CD8-positive, alpha-beta memory T cell (primary cell): Measurements from ENCODE around the gene FBXW4. TPM values are rescaled to one million over a fixed set of nuclear protein-coding genes. Genes with fewer than 3 reads are reported as not detected.

Experiments used
- CTCF ChIA-PET: fragments of 350-600 bp; sonication (Branson Sonifier 250); formaldehyde crosslinking; loops from one replicate; lab custom pipeline; 2021; ENCODE audit warnings: antibody characterized with exemption; lab: Charles Lee
- POLR2A ChIA-PET: fragments of 350-600 bp; sonication (Branson Sonifier 250); formaldehyde crosslinking; loops from one replicate; lab custom pipeline; 2021; ENCODE audit warnings: antibody characterized with exemption; lab: Charles Lee
- DNase-seq, 5 donors: peaks; one replicate each; pipeline versions ENCODE4 v3.0.0 to v3.0.0-alpha.2; 2020 to 2022; ENCODE audit warnings: mixed read lengths in 1 of 5
- H3K27ac ChIP-seq: one replicate; pipeline ENCODE4 v1.7.0; 2013; ENCODE audit warnings: low read depth, mild to moderate bottlenecking, low read length, moderate library complexity
- H3K27me3 ChIP-seq: 2 replicates; pipeline ENCODE4 v1.7.0; 2013; ENCODE audit warnings: low read length, mild to moderate bottlenecking; ENCODE audit not compliant: insufficient read depth, poor library complexity, severe bottlenecking
- H3K36me3 ChIP-seq: 2 replicates; pipeline ENCODE4 v1.7.0; 2013; ENCODE audit warnings: mild to moderate bottlenecking, low read length, moderate library complexity; ENCODE audit not compliant: insufficient read depth
- H3K4me1 ChIP-seq: 2 replicates; pipeline ENCODE4 v1.7.0; 2013; ENCODE audit warnings: mild to moderate bottlenecking, low read length, moderate library complexity; ENCODE audit not compliant: insufficient read depth
- H3K4me3 ChIP-seq: 2 replicates; pipeline ENCODE4 v1.7.0; 2013; ENCODE audit warnings: mild to moderate bottlenecking, low read length
- H3K9me3 ChIP-seq: 2 replicates; pipeline ENCODE4 v1.7.0; 2013; ENCODE audit warnings: mild to moderate bottlenecking, low read length
- H3K27ac Mint-ChIP-seq, 8 donors: one replicate each; pipeline ENCODE4 v1.8.0; 2020 to 2021; ENCODE audit warnings: mixed read lengths in 8 of 8, mild to moderate bottlenecking in 6 of 8, inconsistent platforms in 3 of 8, moderate library complexity in 3 of 8
- H3K27me3 Mint-ChIP-seq, 2 donors: one replicate each; pipeline ENCODE4 v1.8.0; 2020 to 2021; ENCODE audit warnings: mixed read lengths in 2 of 2, mild to moderate bottlenecking in 1 of 2, moderate library complexity in 1 of 2
- H3K36me3 Mint-ChIP-seq, 3 donors: one replicate each; pipeline ENCODE4 v1.8.0; 2020 to 2021; ENCODE audit warnings: mixed read lengths in 3 of 3, inconsistent platforms in 1 of 3, mild to moderate bottlenecking in 1 of 3
- H3K4me1 Mint-ChIP-seq, 3 donors: one replicate each; pipeline ENCODE4 v1.8.0; 2020 to 2021; ENCODE audit warnings: mixed read lengths in 3 of 3, inconsistent platforms in 1 of 3, mild to moderate bottlenecking in 1 of 3
- H3K4me3 Mint-ChIP-seq, 7 donors: one replicate each; pipeline ENCODE4 v1.8.0; 2020 to 2021; ENCODE audit warnings: mixed read lengths in 7 of 7, mild to moderate bottlenecking in 6 of 7, moderate library complexity in 4 of 7, inconsistent platforms in 2 of 7
- H3K9me3 Mint-ChIP-seq, 5 donors: one replicate each; pipeline ENCODE4 v1.8.0; 2020 to 2022; ENCODE audit warnings: mixed read lengths in 5 of 5, mild to moderate bottlenecking in 3 of 5, moderate library complexity in 2 of 5, inconsistent platforms in 1 of 5
- polyA plus RNA-seq: library from polyadenylated mRNA; unstranded; fragments of 300-500 nt; fragmentation: Illumina TruSeq; gene quantifications from one replicate; pipeline ENCODE4 v1.2.3, GENCODE V29; 2021
- total RNA-seq, 2 experiments: library from RNA; stranded (reverse); gene quantifications; one replicate each; pipeline ENCODE4 v1.2.3, GENCODE V29; 2021

Gene FBXW4
- total and polyA plus RNA-seq, 3 experiments from 2014 or later = 13.1 to 54.4 (median 44.2) TPM

DNA sequence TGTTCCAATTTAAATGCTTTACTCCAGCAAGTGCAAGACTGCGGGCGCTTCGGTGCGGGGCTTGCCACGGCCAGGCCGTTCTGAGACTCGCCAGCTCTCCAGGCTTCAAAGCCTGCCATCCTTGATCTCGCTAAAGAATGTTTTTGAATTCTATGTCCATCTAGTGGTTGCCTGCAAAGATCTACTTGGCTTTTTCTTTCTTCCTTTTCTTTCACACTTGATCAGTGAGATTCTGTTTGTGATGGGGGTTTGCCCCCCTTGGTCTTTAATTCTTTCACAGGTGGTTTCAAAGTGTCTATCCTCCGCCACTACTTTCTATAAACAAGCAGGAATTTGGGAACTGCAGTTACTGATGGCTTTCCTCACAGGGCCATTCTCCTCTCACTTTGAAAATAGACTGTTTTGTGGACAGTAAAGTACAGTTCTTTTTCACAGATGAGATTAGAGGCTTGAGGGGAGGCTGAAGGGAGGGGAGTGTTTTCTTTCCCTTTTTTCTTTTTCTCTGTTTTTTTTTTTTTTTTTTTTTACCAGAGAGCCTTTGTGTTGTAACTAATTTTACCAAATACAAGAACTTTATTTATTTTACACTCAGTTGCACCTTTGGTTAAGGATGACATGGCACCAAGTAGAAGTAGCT, 15.2 kb upstream of the FBXW4 start:
- no peaks in the 10 kb centered on the region for H3K9me3 ChIP-seq
- H3K4me3 ChIP-seq = no peak overlapping the region
- ChIA-PET CTCF (interaction anchor here (1.0 kb wide), 1 partner anchor 32 kb away, joined by 3 read pairs; no protein-coding TSS in a partner anchor), POLR2A (no interaction called here)
- H3K27ac ChIP-seq = no peak overlapping the region
- Mint-ChIP-seq H3K9me3 (no peaks in the 10 kb centered on the region), H3K36me3 (peaks cover 0 to 2% (median 0%) of the 10 kb centered on the region in 3 donors), H3K4me1 (peaks cover 0 to 10% (median 6%) of the 10 kb centered on the region in 3 donors), H3K27me3 (peaks cover 6 to 57% of the 10 kb centered on the region in 2 donors), H3K27ac (no peak overlapping the region), H3K4me3 (no peak overlapping the region)
- no peaks in the 10 kb centered on the region for H3K36me3 ChIP-seq
- H3K27me3 ChIP-seq = no peaks in the 10 kb centered on the region
- DNase-seq = no peak
- H3K4me1 ChIP-seq = no peaks in the 10 kb centered on the region

DNA sequence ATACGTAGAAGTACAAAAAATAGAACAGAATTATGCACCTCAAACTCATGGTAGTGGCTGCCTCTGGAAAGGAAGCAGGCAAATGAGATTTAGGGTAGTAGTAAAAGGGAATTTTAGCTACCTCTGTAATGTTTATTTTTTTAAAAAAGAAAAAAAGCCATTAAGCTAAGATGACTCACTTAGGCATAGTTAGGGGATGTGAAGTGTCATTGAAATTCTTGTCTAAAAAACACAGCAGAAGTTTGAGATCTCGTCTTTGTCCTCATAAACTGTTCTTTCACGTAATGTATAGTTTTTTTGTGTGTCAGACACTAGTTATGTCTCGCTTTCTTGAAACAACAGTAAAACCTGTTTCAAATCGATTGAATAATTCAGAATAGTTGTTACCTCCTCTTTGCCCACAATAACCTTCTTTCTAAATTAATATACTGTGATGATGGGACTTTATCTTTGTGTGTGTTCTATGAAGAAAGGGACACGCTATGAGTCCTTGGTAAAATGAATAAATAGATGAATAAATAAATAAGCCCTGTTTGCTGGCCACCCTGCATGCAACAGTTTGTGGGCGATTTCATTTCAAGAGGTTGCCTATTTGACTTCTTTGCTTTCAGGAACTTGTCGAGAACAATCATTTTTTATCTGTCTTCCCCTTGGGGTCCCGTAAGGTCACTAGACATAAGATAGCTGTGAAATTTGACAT, 14.5 kb upstream of the FBXW4 start:
- no peak for DNase-seq
- H3K27me3 ChIP-seq = no peaks in the 10 kb centered on the region
- no peak overlapping the region for H3K27ac Mint-ChIP-seq
- H3K27ac ChIP-seq = no peak overlapping the region
- ChIA-PET CTCF (no interaction called here), POLR2A (no interaction called here)
- peaks cover 0 to 3% (median 0%) of the 10 kb centered on the region in 3 donors for H3K36me3 Mint-ChIP-seq
- peaks cover 0 to 10% (median 6%) of the 10 kb centered on the region in 3 donors for H3K4me1 Mint-ChIP-seq
- no peak overlapping the region for H3K4me3 ChIP-seq
- no peaks in the 10 kb centered on the region for H3K36me3 ChIP-seq
- H3K9me3 ChIP-seq = no peaks in the 10 kb centered on the region
- peaks cover 6 to 60% of the 10 kb centered on the region in 2 donors for H3K27me3 Mint-ChIP-seq
- H3K4me3 Mint-ChIP-seq = no peak overlapping the region
- no peaks in the 10 kb centered on the region for H3K9me3 Mint-ChIP-seq
- no peaks in the 10 kb centered on the region for H3K4me1 ChIP-seq

DNA sequence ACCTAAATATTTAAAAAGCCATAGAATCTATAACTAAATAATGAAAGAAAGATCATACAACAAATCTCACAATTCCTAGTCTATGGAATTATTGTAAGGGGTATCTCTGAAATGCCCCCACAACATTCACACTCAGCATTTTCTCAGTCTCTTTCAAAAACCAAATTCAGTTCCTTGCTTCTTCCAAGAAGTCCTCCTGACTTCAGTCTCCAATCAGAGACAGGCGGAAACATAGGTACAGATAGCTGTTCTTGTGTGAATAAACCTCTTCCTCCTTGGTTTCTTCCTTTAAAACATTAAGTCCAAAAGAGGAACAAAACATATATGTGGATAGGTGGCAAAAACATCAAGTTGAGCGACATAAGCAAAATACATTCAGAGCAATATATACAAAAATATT, 13.9 kb upstream of the FBXW4 start:
- no peaks in the 10 kb centered on the region for H3K9me3 ChIP-seq
- H3K36me3 Mint-ChIP-seq = peaks cover 0 to 5% (median 0%) of the 10 kb centered on the region in 3 donors
- ChIA-PET CTCF (no interaction called here), POLR2A (no interaction called here)
- H3K4me3 Mint-ChIP-seq = no peak overlapping the region
- no peaks in the 10 kb centered on the region for H3K9me3 Mint-ChIP-seq
- no peak for DNase-seq
- H3K4me1 Mint-ChIP-seq = peaks cover 0 to 10% (median 6%) of the 10 kb centered on the region in 3 donors
- H3K27me3 ChIP-seq = no peaks in the 10 kb centered on the region
- peaks cover 6 to 62% of the 10 kb centered on the region in 2 donors for H3K27me3 Mint-ChIP-seq
- no peaks in the 10 kb centered on the region for H3K4me1 ChIP-seq
- no peaks in the 10 kb centered on the region for H3K36me3 ChIP-seq
- H3K27ac Mint-ChIP-seq = no peak overlapping the region
- no peak overlapping the region for H3K4me3 ChIP-seq
- H3K27ac ChIP-seq = no peak overlapping the region

DNA sequence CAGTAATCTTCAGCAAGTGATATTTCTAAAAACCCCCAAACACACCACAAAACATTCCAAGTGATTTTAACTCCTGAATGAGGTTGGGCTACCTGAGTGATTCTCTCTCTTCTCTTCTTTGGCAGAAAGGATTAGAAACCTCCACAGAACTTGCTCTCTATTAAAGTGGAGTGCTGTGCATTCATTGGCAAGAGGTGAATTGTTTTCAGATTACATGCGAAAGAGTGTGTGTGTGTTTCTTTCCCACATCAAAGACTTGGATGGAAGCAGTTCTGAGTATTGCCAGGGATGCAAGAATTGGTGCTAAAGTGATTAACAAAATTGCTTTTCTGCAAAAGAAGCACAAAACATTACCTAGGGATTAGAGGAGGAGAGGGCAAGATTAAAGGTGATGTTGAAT, 13.1 kb upstream of the FBXW4 start:
- Mint-ChIP-seq H3K4me3 (no peak overlapping the region), H3K9me3 (no peaks in the 10 kb centered on the region), H3K27ac (no peak overlapping the region), H3K4me1 (peaks cover 0 to 10% (median 6%) of the 10 kb centered on the region in 3 donors), H3K27me3 (peaks cover 6 to 62% of the 10 kb centered on the region in 2 donors), H3K36me3 (peaks cover 0 to 5% (median 0%) of the 10 kb centered on the region in 3 donors)
- Histone ChIP-seq H3K4me3 (no peak overlapping the region), H3K36me3 (no peaks in the 10 kb centered on the region), H3K4me1 (no peaks in the 10 kb centered on the region), H3K27ac (no peak overlapping the region), H3K9me3 (no peaks in the 10 kb centered on the region), H3K27me3 (no peaks in the 10 kb centered on the region)
- no peak for DNase-seq
- ChIA-PET CTCF (no interaction called here), POLR2A (no interaction called here)

DNA sequence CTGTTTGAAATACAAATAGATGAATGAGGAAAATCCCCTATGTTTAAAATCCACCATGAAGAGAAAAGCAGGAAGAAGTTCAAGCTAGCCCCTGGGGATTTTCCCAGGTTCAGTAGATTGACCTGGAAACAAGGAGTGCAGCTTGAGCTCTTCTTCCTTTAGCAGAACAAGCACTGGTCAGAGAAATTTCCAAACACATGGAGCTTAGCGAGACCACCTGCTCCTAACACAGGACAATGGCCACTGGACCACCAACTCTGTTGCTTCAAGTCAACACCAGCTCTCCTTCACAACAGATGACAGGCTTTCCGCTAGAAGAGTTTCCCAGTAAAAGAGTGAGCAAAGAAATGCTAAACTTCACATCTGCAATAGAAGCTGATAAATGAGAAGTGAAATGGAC, 9.4 kb upstream of the FBXW4 start:
- CTCF ChIA-PET = interaction anchor here (1.0 kb wide), 1 partner anchor 9 kb away, joined by 3 read pairs; no protein-coding TSS in a partner anchor

DNA sequence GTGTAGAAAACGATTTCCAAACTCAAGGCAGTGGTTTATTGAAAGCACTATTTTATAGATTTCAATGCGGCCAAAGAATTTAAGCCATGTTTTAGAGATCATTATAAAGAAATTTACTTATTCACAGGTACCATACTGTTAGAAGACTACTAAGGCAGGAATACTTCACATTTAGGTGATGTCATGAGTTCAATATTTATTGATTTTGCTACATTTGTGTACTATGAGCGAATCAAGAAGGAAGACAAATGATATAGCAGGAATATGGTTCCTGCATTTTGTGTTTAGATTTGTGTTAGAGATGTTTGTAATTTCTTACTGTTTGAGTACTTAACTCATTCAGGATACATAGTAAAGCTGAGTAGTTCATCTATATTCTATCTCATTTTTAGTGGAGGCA, 1.7 kb upstream of the FBXW4 start:
- H3K27me3 Mint-ChIP-seq = peaks cover 0 to 1% of the 10 kb centered on the region in 2 donors
- peaks cover 27% of the 10 kb centered on the region for H3K4me1 ChIP-seq
- POLR2A ChIA-PET = no interaction called here
- H3K9me3 Mint-ChIP-seq = no peaks in the 10 kb centered on the region
- H3K9me3 ChIP-seq = no peaks in the 10 kb centered on the region
- peaks cover 0 to 22% (median 2%) of the 10 kb centered on the region in 3 donors for H3K36me3 Mint-ChIP-seq
- CTCF ChIA-PET = no interaction called here
- no peak for DNase-seq
- H3K27me3 ChIP-seq = no peaks in the 10 kb centered on the region
- H3K27ac ChIP-seq = no peak overlapping the region
- peaks cover 22 to 36% (median 23%) of the 10 kb centered on the region in 3 donors for H3K4me1 Mint-ChIP-seq
- no peaks in the 10 kb centered on the region for H3K36me3 ChIP-seq
- H3K27ac Mint-ChIP-seq = peak overlapping the region in 6 of 8 donors; percentile 42 to 96 (median 56)
- no peak overlapping the region for H3K4me3 ChIP-seq
- peak overlapping the region in 5 of 7 donors; percentile 10 to 75 (median 54) for H3K4me3 Mint-ChIP-seq

More for the DNA sequence above, 9.4 kb upstream of the FBXW4 start:
- H3K27me3 ChIP-seq = no peaks in the 10 kb centered on the region
- POLR2A ChIA-PET = interaction anchor here (0.5 kb wide), 1 partner anchor 26 kb away, joined by 4 read pairs; no protein-coding TSS in a partner anchor
- H3K4me1 ChIP-seq = no peaks in the 10 kb centered on the region
- no peaks in the 10 kb centered on the region for H3K9me3 ChIP-seq
- H3K4me3 ChIP-seq = no peak overlapping the region
- H3K27me3 Mint-ChIP-seq = peaks cover 6 to 45% of the 10 kb centered on the region in 2 donors
- no peak for DNase-seq
- H3K4me1 Mint-ChIP-seq = peaks cover 0 to 6% (median 5%) of the 10 kb centered on the region in 3 donors
- no peaks in the 10 kb centered on the region for H3K36me3 ChIP-seq
- no peaks in the 10 kb centered on the region for H3K9me3 Mint-ChIP-seq
- peaks cover 0 to 8% (median 8%) of the 10 kb centered on the region in 3 donors for H3K36me3 Mint-ChIP-seq
- no peak overlapping the region for H3K27ac ChIP-seq
- H3K4me3 Mint-ChIP-seq = no peak overlapping the region
- H3K27ac Mint-ChIP-seq = no peak overlapping the region

DNA sequence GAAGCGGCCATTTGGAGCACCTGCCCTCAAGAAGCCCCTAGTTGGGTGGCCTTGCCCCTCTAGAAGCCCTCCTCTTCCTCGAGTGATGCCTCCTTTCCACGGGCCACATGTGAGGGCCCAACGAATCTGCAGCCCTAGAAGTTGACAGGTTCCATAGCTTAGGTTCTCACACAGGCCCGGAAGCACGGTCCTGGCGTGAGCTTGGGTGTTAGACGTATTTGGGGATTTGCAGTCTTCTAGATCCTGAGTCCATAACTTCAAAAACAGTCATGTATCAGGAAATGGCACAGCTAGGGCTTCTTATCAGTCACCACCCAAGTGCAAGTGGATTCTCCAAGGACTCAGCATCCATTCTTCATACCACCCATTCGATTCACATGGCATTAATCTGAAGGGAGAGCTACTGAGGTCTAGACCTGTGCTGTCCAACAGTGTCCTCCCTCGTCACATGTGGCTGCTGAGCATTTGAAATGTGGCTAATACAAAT, 477 bp upstream of the FBXW4 start:
- DNase-seq = no peak

More for the DNA sequence above, 477 bp upstream of the FBXW4 start:
- no peaks in the 10 kb centered on the region for H3K36me3 ChIP-seq
- peaks cover 33 to 48% (median 35%) of the 10 kb centered on the region in 3 donors for H3K4me1 Mint-ChIP-seq
- H3K4me1 ChIP-seq = peaks cover 39% of the 10 kb centered on the region
- ChIA-PET POLR2A (interaction anchor here (0.6 kb wide), 1 partner anchor 35 kb away, joined by 11 read pairs; no protein-coding TSS in a partner anchor), CTCF (interaction anchor here (0.9 kb wide), 1 partner anchor 9 kb away, joined by 3 read pairs; no protein-coding TSS in a partner anchor)
- H3K36me3 Mint-ChIP-seq = peaks cover 0 to 24% (median 2%) of the 10 kb centered on the region in 3 donors
- peak overlapping the region; percentile 95 for H3K27ac ChIP-seq
- no peaks in the 10 kb centered on the region for H3K27me3 ChIP-seq
- peaks cover 0 to under 1% of the 10 kb centered on the region in 2 donors for H3K27me3 Mint-ChIP-seq
- H3K4me3 ChIP-seq = peak overlapping the region; percentile 38
- H3K9me3 Mint-ChIP-seq = no peaks in the 10 kb centered on the region
- peak overlapping the region; percentile 80 to 91 (median 85) for H3K4me3 Mint-ChIP-seq
- no peaks in the 10 kb centered on the region for H3K9me3 ChIP-seq
- H3K27ac Mint-ChIP-seq = peak overlapping the region; percentile 91 to 97 (median 94)
